Liver (tissue), 3 donors: ENCODE data around the gene TTC23L.

Source experiments
- EGR1 ChIP-seq, 2 donors: IDR thresholded peaks; 2 replicates each; pipeline ENCODE4 v1.6.1; 2016 to 2018; ENCODE audit warnings: antibody characterized with exemption in 2 of 2, low read depth in 2 of 2
- FOXA1 ChIP-seq: IDR thresholded peaks from 2 replicates; pipeline ENCODE4 v1.6.1; 2016; ENCODE audit warnings: antibody characterized with exemption
- GABPA ChIP-seq, 2 donors: IDR thresholded peaks in 1 of 2; conservative IDR thresholded peaks in 1 of 2; 2 replicates each; pipeline ENCODE4 v1.6.1; 2016; ENCODE audit warnings: antibody characterized with exemption in 2 of 2, mild to moderate bottlenecking in 1 of 2, moderate library complexity in 1 of 2
- HNF4A ChIP-seq, 2 donors: conservative IDR thresholded peaks; 2 replicates each; pipeline ENCODE4 v1.6.1; 2016; ENCODE audit warnings: antibody characterized with exemption in 2 of 2, mild to moderate bottlenecking in 2 of 2
- JUND ChIP-seq, 2 donors: IDR thresholded peaks; 2 replicates each; pipeline ENCODE4 v1.6.1; 2016; ENCODE audit warnings: antibody characterized with exemption in 2 of 2
- NR2F2 ChIP-seq: IDR thresholded peaks from 2 replicates; pipeline ENCODE4 v1.6.1; 2016; ENCODE audit warnings: antibody characterized with exemption
- RXRA ChIP-seq, 2 donors: IDR thresholded peaks; 2 replicates each; pipeline ENCODE4 v1.6.1; 2017 to 2018; ENCODE audit warnings: antibody characterized with exemption in 2 of 2, mild to moderate bottlenecking in 1 of 2
- TAF1 ChIP-seq: conservative IDR thresholded peaks from 2 replicates; pipeline ENCODE4 v1.6.1; 2016; ENCODE audit warnings: antibody characterized with exemption, mild to moderate bottlenecking
- YY1 ChIP-seq: IDR thresholded peaks from 2 replicates; pipeline ENCODE4 v1.6.1; 2016; ENCODE audit warnings: antibody characterized with exemption, mild to moderate bottlenecking
- TF ChIP-seq, protein P1 (sequence below): fragments of 150-350 bp; IDR thresholded peaks from 2 replicates; pipeline ENCODE4 v1.5.1; 2017; ENCODE audit warnings: improper control_type of control experiment, low read depth, low read length; ENCODE audit not compliant: missing input control
- TF ChIP-seq, protein P2 (sequence below): IDR thresholded peaks from 2 replicates; pipeline ENCODE4 v1.6.1; 2016; ENCODE audit warnings: antibody characterized with exemption
- TF ChIP-seq, protein P3 (sequence below): IDR thresholded peaks from 2 replicates; pipeline ENCODE4 v1.6.1; 2016; ENCODE audit warnings: antibody characterized with exemption
- donor health status: healthy.
- donor health status: healthy.

DNA sequence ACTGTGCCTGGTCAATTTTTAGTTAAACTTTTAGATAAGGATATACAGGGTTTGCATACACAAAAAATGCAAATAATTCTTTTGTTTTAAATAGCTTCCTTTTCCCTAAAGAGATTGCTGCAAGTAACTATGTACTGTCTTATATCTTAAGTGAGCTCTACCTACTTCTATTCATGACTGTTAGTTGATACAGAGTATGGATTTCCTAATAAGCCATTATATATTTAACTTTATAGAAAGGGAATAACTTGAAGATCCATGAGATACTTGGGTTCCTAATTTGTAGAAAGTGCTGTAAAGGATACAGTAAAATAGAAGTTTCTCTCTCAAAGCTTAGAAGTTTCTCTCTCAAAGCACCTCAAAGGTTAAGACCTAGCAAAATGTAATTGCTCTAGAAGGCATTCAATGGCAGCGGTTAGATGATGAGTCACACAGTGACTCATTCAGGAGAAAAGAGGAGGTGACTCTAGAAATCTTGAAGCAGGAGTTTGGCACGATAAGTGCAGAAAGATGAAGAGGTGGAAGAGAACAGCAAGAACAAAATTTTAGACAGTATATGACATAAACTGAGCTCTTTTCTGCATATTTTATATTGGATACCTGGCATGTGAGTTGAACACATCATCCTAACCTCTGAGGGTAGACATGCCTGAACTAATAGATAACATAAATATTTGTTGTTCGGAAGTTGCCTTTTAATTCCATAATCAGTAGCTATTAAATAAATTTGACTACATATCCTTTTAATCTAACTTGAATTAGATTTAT, 84.9 kb downstream of the TTC23L start:
- TF ChIP-seq, protein P1, sequence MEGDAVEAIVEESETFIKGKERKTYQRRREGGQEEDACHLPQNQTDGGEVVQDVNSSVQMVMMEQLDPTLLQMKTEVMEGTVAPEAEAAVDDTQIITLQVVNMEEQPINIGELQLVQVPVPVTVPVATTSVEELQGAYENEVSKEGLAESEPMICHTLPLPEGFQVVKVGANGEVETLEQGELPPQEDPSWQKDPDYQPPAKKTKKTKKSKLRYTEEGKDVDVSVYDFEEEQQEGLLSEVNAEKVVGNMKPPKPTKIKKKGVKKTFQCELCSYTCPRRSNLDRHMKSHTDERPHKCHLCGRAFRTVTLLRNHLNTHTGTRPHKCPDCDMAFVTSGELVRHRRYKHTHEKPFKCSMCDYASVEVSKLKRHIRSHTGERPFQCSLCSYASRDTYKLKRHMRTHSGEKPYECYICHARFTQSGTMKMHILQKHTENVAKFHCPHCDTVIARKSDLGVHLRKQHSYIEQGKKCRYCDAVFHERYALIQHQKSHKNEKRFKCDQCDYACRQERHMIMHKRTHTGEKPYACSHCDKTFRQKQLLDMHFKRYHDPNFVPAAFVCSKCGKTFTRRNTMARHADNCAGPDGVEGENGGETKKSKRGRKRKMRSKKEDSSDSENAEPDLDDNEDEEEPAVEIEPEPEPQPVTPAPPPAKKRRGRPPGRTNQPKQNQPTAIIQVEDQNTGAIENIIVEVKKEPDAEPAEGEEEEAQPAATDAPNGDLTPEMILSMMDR = no peak
- TF ChIP-seq, protein P2, sequence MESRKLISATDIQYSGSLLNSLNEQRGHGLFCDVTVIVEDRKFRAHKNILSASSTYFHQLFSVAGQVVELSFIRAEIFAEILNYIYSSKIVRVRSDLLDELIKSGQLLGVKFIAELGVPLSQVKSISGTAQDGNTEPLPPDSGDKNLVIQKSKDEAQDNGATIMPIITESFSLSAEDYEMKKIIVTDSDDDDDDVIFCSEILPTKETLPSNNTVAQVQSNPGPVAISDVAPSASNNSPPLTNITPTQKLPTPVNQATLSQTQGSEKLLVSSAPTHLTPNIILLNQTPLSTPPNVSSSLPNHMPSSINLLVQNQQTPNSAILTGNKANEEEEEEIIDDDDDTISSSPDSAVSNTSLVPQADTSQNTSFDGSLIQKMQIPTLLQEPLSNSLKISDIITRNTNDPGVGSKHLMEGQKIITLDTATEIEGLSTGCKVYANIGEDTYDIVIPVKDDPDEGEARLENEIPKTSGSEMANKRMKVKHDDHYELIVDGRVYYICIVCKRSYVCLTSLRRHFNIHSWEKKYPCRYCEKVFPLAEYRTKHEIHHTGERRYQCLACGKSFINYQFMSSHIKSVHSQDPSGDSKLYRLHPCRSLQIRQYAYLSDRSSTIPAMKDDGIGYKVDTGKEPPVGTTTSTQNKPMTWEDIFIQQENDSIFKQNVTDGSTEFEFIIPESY = no peak
- TF ChIP-seq YY1 (no peak), HNF4A (conservative IDR thresholded peaks at IDR 0.05) (no peak), TAF1 (no peak), GABPA (IDR thresholded peaks at IDR 0.05 in 1 of 2, conservative IDR thresholded peaks at IDR 0.05 in 1 of 2) (no peak), NR2F2 (no peak), FOXA1 (no peak), EGR1 (IDR thresholded peaks at IDR 0.05; ENCODE audit: low read depth in 2 of 2) (no peak), RXRA (IDR thresholded peaks at IDR 0.05) (no peak), JUND (IDR thresholded peaks at IDR 0.05) (no peak)
- TF ChIP-seq, protein P3, sequence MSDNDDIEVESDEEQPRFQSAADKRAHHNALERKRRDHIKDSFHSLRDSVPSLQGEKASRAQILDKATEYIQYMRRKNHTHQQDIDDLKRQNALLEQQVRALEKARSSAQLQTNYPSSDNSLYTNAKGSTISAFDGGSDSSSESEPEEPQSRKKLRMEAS = no peak
